IPS-15b (cell line): Measurements from ENCODE around the gene ZNF644.
"Not testable (repeated sequence)": the region's sequence is repeated elsewhere in the genome, so short reads cannot be mapped to it uniquely, and the experiment has no call there.

Source experiments
- H3K27me3 ChIP-seq: one replicate; pipeline ENCODE4 v1.6.1; 2013; ENCODE audit warnings: low read length; ENCODE audit not compliant: control insufficient read depth, insufficient read depth
- H3K36me3 ChIP-seq: one replicate; pipeline ENCODE4 v1.6.1; 2013; ENCODE audit warnings: low read length; ENCODE audit not compliant: control insufficient read depth, insufficient read depth
- H3K4me1 ChIP-seq: one replicate; pipeline ENCODE4 v1.6.1; 2013; ENCODE audit warnings: mild to moderate bottlenecking, low read length; ENCODE audit not compliant: control insufficient read depth, insufficient read depth
- H3K4me3 ChIP-seq: one replicate; pipeline ENCODE4 v1.5.1; 2013; ENCODE audit warnings: low read depth, low read length
- H3K9ac ChIP-seq: one replicate; pipeline ENCODE4 v1.6.1; 2013; ENCODE audit warnings: low read depth, mild to moderate bottlenecking, low read length
- H3K9me3 ChIP-seq: one replicate; pipeline ENCODE4 v1.6.1; 2013; ENCODE audit warnings: mild to moderate bottlenecking, low read length; ENCODE audit not compliant: control insufficient read depth, insufficient read depth

The ZNF644 gene

GRCh38 chr1:91021686-91022517 is at the start of gene ZNF644:
Gene ZNF644 (minus strand): TSS chr1:91022035. CDS start chr1:90982353, 39,682 bp downstream.
- Histone ChIP-seq H3K27me3 (no peaks in the 10 kb centered on the region), H3K4me1 (peaks cover 11% of the 10 kb centered on the region)

GRCh38 chr1:91070298-91070697 is 48.5 kb upstream of the ZNF644 start:
- H3K4me3 ChIP-seq: no peak overlapping the region
- H3K9ac ChIP-seq: no peak overlapping the region
- H3K36me3 ChIP-seq: no peaks in the 10 kb centered on the region
- H3K9me3 ChIP-seq: no peaks in the 10 kb centered on the region
- H3K27me3 ChIP-seq: no peaks in the 10 kb centered on the region
- H3K4me1 ChIP-seq: peaks cover 13% of the 10 kb centered on the region

More at GRCh38 chr1:91021686-91022517, at the start of gene ZNF644:
- peak within 1 kb of the TSS; percentile 97 for H3K9ac ChIP-seq
- H3K36me3 ChIP-seq: no peaks in the 10 kb centered on the region
- peak within 1 kb of the TSS; percentile 94 for H3K4me3 ChIP-seq
- no peaks in the 10 kb centered on the region for H3K9me3 ChIP-seq

GRCh38 chr1:91066538-91066937 is 44.7 kb upstream of the ZNF644 start:
- peaks cover 13% of the 10 kb centered on the region for H3K4me1 ChIP-seq
- H3K27me3 ChIP-seq: no peaks in the 10 kb centered on the region
- H3K9ac ChIP-seq: no peak overlapping the region
- H3K4me3 ChIP-seq: no peak overlapping the region
- no peaks in the 10 kb centered on the region for H3K36me3 ChIP-seq
- no peaks in the 10 kb centered on the region for H3K9me3 ChIP-seq

GRCh38 chr1:91065337-91065736 is 43.5 kb upstream of the ZNF644 start:
- Histone ChIP-seq H3K36me3 (no peaks in the 10 kb centered on the region), H3K9me3 (no peaks in the 10 kb centered on the region), H3K4me3 (no peak overlapping the region), H3K4me1 (peaks cover 13% of the 10 kb centered on the region), H3K27me3 (no peaks in the 10 kb centered on the region), H3K9ac (no peak overlapping the region)

- not testable (repeated sequence) for H3K4me3 ChIP-seq, H3K27me3 ChIP-seq, H3K9ac ChIP-seq, H3K36me3 ChIP-seq, H3K9me3 ChIP-seq
- peaks cover 13% of the 10 kb centered on the region for H3K4me1 ChIP-seq
Observed at GRCh38 chr1:91063403-91063802, 41.6 kb upstream of the ZNF644 start.

- no peak overlapping the region for H3K9ac ChIP-seq
- H3K9me3 ChIP-seq: no peaks in the 10 kb centered on the region
- no peaks in the 10 kb centered on the region for H3K4me1 ChIP-seq
- peaks cover 5% of the 10 kb centered on the region for H3K27me3 ChIP-seq
- H3K4me3 ChIP-seq: no peak overlapping the region
- H3K36me3 ChIP-seq: no peaks in the 10 kb centered on the region
Observed at GRCh38 chr1:91059157-91059556, 37.3 kb upstream of the ZNF644 start.

GRCh38 chr1:91057784-91058183 is 35.9 kb upstream of the ZNF644 start:
- peaks cover 5% of the 10 kb centered on the region for H3K27me3 ChIP-seq
- no peak overlapping the region for H3K4me3 ChIP-seq
- H3K9me3 ChIP-seq: no peaks in the 10 kb centered on the region
- H3K4me1 ChIP-seq: no peaks in the 10 kb centered on the region
- no peak overlapping the region for H3K9ac ChIP-seq
- H3K36me3 ChIP-seq: no peaks in the 10 kb centered on the region

- no peak overlapping the region for H3K4me3 ChIP-seq
- no peaks in the 10 kb centered on the region for H3K36me3 ChIP-seq
- H3K4me1 ChIP-seq: no peaks in the 10 kb centered on the region
- H3K27me3 ChIP-seq: peaks cover 5% of the 10 kb centered on the region
- no peak overlapping the region for H3K9ac ChIP-seq
- H3K9me3 ChIP-seq: no peaks in the 10 kb centered on the region
Observed at GRCh38 chr1:91054780-91055481, 33.1 kb upstream of the ZNF644 start.

- no peaks in the 10 kb centered on the region for H3K4me1 ChIP-seq
- H3K9ac ChIP-seq: no peak overlapping the region
- H3K9me3 ChIP-seq: no peaks in the 10 kb centered on the region
- H3K4me3 ChIP-seq: no peak overlapping the region
- no peaks in the 10 kb centered on the region for H3K36me3 ChIP-seq
- peaks cover 5% of the 10 kb centered on the region for H3K27me3 ChIP-seq
Observed at GRCh38 chr1:91053630-91054029, 31.8 kb upstream of the ZNF644 start.

- H3K4me3 ChIP-seq, H3K4me1 ChIP-seq, H3K9ac ChIP-seq, H3K36me3 ChIP-seq, H3K9me3 ChIP-seq, H3K27me3 ChIP-seq: not testable (repeated sequence)
Observed at GRCh38 chr1:91049551-91049950, 27.7 kb upstream of the ZNF644 start.

- Histone ChIP-seq H3K4me1 (peaks cover 2% of the 10 kb centered on the region), H3K4me3 (no peak overlapping the region), H3K9me3 (no peaks in the 10 kb centered on the region), H3K27me3 (no peaks in the 10 kb centered on the region), H3K36me3 (no peaks in the 10 kb centered on the region), H3K9ac (no peak overlapping the region)
Observed at GRCh38 chr1:91046766-91047165, 24.9 kb upstream of the ZNF644 start.

GRCh38 chr1:91045284-91045683 is 23.4 kb upstream of the ZNF644 start:
- Histone ChIP-seq H3K4me3 (no peak overlapping the region), H3K27me3 (no peaks in the 10 kb centered on the region), H3K9me3 (no peaks in the 10 kb centered on the region), H3K9ac (no peak overlapping the region), H3K4me1 (peaks cover 2% of the 10 kb centered on the region), H3K36me3 (no peaks in the 10 kb centered on the region)
